ENCODE results near the gene ARHGEF37. TPM values are rescaled to one million over a fixed set of nuclear protein-coding genes. Genes with fewer than 3 reads are reported as not detected.

The ARHGEF37 gene
- total RNA-seq, 1 donor from 2014 or later: 17.7 TPM

GRCh38 chr5:149652697-149653096 is 71.4 kb downstream of the ARHGEF37 start:
- DNase-seq (ENCODE audit: extremely low spot score in 2 of 2): no peak
- intact Hi-C loops (cut with DNase I): no loop called here

DNA sequence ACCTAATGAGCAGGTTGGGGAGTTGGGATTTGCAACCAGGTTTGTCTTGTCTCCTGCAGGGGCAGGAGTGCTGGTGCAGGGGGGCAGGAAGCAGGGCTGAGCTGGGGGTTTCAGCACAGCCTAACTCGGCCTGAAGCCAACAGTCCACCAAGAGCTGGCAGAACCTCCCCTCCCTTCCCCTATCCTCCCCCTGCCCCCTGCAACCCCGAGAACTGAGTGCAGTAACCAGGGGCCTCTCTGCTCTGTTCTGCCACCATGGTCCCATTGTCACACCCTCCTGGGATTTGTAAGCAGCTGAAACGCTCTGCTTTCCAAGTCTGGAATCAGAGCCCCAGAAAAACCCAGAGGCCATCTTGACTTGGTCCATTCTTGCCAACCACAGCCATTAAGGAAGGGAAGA is 72.9 kb downstream of the ARHGEF37 start:
- Histone ChIP-seq H3K9me3 (no peaks in the 10 kb centered on the region), H3K36me3 (no peaks in the 10 kb centered on the region), H3K4me3 (no peak overlapping the region), H3K4me1 (no peaks in the 10 kb centered on the region), H3K27me3 (no peaks in the 10 kb centered on the region), H3K27ac (no peak overlapping the region)
- intact Hi-C loops (cut with DNase I): no loop called here
- TF ChIP-seq POLR2A (IDR thresholded peaks at IDR 0.05) (no peak), POLR2AphosphoS5 (IDR thresholded peaks at IDR 0.05; ENCODE audit: insufficient read depth in 1 of 2, low read depth in 1 of 2) (no peak)
- TF ChIP-seq, protein P1, sequence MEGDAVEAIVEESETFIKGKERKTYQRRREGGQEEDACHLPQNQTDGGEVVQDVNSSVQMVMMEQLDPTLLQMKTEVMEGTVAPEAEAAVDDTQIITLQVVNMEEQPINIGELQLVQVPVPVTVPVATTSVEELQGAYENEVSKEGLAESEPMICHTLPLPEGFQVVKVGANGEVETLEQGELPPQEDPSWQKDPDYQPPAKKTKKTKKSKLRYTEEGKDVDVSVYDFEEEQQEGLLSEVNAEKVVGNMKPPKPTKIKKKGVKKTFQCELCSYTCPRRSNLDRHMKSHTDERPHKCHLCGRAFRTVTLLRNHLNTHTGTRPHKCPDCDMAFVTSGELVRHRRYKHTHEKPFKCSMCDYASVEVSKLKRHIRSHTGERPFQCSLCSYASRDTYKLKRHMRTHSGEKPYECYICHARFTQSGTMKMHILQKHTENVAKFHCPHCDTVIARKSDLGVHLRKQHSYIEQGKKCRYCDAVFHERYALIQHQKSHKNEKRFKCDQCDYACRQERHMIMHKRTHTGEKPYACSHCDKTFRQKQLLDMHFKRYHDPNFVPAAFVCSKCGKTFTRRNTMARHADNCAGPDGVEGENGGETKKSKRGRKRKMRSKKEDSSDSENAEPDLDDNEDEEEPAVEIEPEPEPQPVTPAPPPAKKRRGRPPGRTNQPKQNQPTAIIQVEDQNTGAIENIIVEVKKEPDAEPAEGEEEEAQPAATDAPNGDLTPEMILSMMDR (IDR thresholded peaks at IDR 0.05): no peak
- DNase-seq (ENCODE audit: extremely low spot score in 2 of 2): no peak

More at GRCh38 chr5:149652697-149653096, 71.4 kb downstream of the ARHGEF37 start:
- H3K36me3 ChIP-seq: no peaks in the 10 kb centered on the region
- TF ChIP-seq POLR2AphosphoS5 (IDR thresholded peaks at IDR 0.05; ENCODE audit: insufficient read depth in 1 of 2, low read depth in 1 of 2) (no peak), POLR2A (IDR thresholded peaks at IDR 0.05) (no peak)
- TF ChIP-seq, protein P1 (IDR thresholded peaks at IDR 0.05): no peak
- H3K27ac ChIP-seq: no peak overlapping the region
- no peaks in the 10 kb centered on the region for H3K27me3 ChIP-seq
- no peak overlapping the region for H3K4me3 ChIP-seq
- no peaks in the 10 kb centered on the region for H3K9me3 ChIP-seq
- no peaks in the 10 kb centered on the region for H3K4me1 ChIP-seq

- Histone ChIP-seq H3K36me3 (no peaks in the 10 kb centered on the region), H3K9me3 (no peaks in the 10 kb centered on the region), H3K4me3 (no peak overlapping the region), H3K27ac (no peak overlapping the region), H3K27me3 (no peaks in the 10 kb centered on the region), H3K4me1 (no peaks in the 10 kb centered on the region)
- intact Hi-C loops (cut with DNase I): no loop called here
- TF ChIP-seq POLR2AphosphoS5 (IDR thresholded peaks at IDR 0.05; ENCODE audit: insufficient read depth in 1 of 2, low read depth in 1 of 2): no peak
- no peak for TF ChIP-seq POLR2A (IDR thresholded peaks at IDR 0.05)
- TF ChIP-seq, protein P1 (IDR thresholded peaks at IDR 0.05): no peak
- DNase-seq (ENCODE audit: extremely low spot score in 2 of 2): no peak
These were observed 73.7 kb downstream of the ARHGEF37 start for GRCh38 chr5:149654883-149655505.

GRCh38 chr5:149656576-149657182 is 75.4 kb downstream of the ARHGEF37 start:
- TF ChIP-seq, protein P1 (IDR thresholded peaks at IDR 0.05): peak in 1 of 3 experiments; percentile 39
- no peak for TF ChIP-seq POLR2A (IDR thresholded peaks at IDR 0.05)
- no peak for TF ChIP-seq POLR2AphosphoS5 (IDR thresholded peaks at IDR 0.05; ENCODE audit: insufficient read depth in 1 of 2, low read depth in 1 of 2)
- DNase-seq (ENCODE audit: extremely low spot score in 2 of 2): no peak
- Histone ChIP-seq H3K27me3 (no peaks in the 10 kb centered on the region), H3K4me1 (no peaks in the 10 kb centered on the region), H3K9me3 (no peaks in the 10 kb centered on the region), H3K36me3 (no peaks in the 10 kb centered on the region), H3K27ac (no peak overlapping the region), H3K4me3 (no peak overlapping the region)
- intact Hi-C loops (cut with DNase I): no loop called here

- no peak overlapping the region for H3K27ac ChIP-seq
- H3K9me3 ChIP-seq: no peaks in the 10 kb centered on the region
- H3K4me3 ChIP-seq: no peak overlapping the region
- intact Hi-C loops (cut with DNase I): no loop called here
- no peak for DNase-seq (ENCODE audit: extremely low spot score in 2 of 2)
- TF ChIP-seq POLR2A (IDR thresholded peaks at IDR 0.05) (no peak), POLR2AphosphoS5 (IDR thresholded peaks at IDR 0.05; ENCODE audit: insufficient read depth in 1 of 2, low read depth in 1 of 2) (no peak)
- TF ChIP-seq, protein P1 (IDR thresholded peaks at IDR 0.05): no peak
- no peaks in the 10 kb centered on the region for H3K4me1 ChIP-seq
- H3K27me3 ChIP-seq: no peaks in the 10 kb centered on the region
- H3K36me3 ChIP-seq: no peaks in the 10 kb centered on the region
These were observed 76.0 kb downstream of the ARHGEF37 start for GRCh38 chr5:149657324-149657723.
